Left ventricle myocardium inferior (tissue), 1 donor: ENCODE measurements around the gene ST3GAL3. TPM values are rescaled to one million over a fixed set of nuclear protein-coding genes. Genes with fewer than 3 reads are reported as not detected.
A peak's percentile ranks its signal among the peaks of the same experiment; 100 is the strongest.

Experiments used
- DNase-seq: peaks from one replicate; pipeline ENCODE4 v3.0.0-alpha.2; 2020
- H3K27ac ChIP-seq: fragments of 200-600 bp; replicated peaks from 2 replicates; pipeline ENCODE4 v1.8.0; 2021
- H3K27me3 ChIP-seq: fragments of 200-600 bp; 2 replicates; pipeline ENCODE4 v1.8.0; 2021; ENCODE audit warnings: low read depth
- H3K36me3 ChIP-seq: fragments of 200-600 bp; 2 replicates; pipeline ENCODE4 v1.8.0; 2021
- H3K4me1 ChIP-seq: fragments of 200-600 bp; 2 replicates; pipeline ENCODE4 v1.8.0; 2021
- H3K4me3 ChIP-seq: fragments of 200-600 bp; 2 replicates; pipeline ENCODE4 v1.8.0; 2021; ENCODE audit warnings: mild to moderate bottlenecking, moderate library complexity
- H3K9me3 ChIP-seq: fragments of 200-600 bp; replicated peaks from 2 replicates; pipeline ENCODE4 v1.8.0; 2021
- CTCF ChIP-seq: fragments of 200-600 bp; IDR thresholded peaks from 2 replicates; pipeline ENCODE4 v1.8.0; 2021; ENCODE audit warnings: antibody characterized with exemption, mild to moderate bottlenecking, borderline replicate concordance
- intact Hi-C: fragments of 100-400 bp; cut with micrococcal nuclease; formaldehyde crosslinking; loops from one replicate; pipeline ENCODE4 v1.11.0; 2022
- total RNA-seq: library from RNA; stranded (reverse); fragmentation: NEBNext Ultra II Directional; extraction: Animal tissue kit (Norgen Biotek cat#: 25700); gene quantifications from one replicate; pipeline ENCODE4 v1.2.1, GENCODE V29; 2021
- donor health status: DM: no; HTN: yes; CAD: no; lungs with severe emphysema.

Gene ST3GAL3
- total RNA-seq, 1 donor from 2014 or later: 29.9 TPM

- no peak for DNase-seq
- no peak overlapping the region for H3K27ac ChIP-seq
- H3K4me3 ChIP-seq: no peak overlapping the region
- no peaks in the 10 kb centered on the region for H3K27me3 ChIP-seq
- peaks cover 27% of the 10 kb centered on the region for H3K4me1 ChIP-seq
- no peak for TF ChIP-seq CTCF
- intact Hi-C loops: no loop called here
- peaks cover 56% of the 10 kb centered on the region for H3K36me3 ChIP-seq
- no peaks in the 10 kb centered on the region for H3K9me3 ChIP-seq
Measured at GRCh38 chr1:43704838-43705237, 2.5 kb upstream of the ST3GAL3 start.

- H3K4me3 ChIP-seq: no peak overlapping the region
- no peak for DNase-seq
- peaks cover 56% of the 10 kb centered on the region for H3K36me3 ChIP-seq
- intact Hi-C loops: no loop called here
- H3K27me3 ChIP-seq: no peaks in the 10 kb centered on the region
- H3K4me1 ChIP-seq: peaks cover 27% of the 10 kb centered on the region
- H3K27ac ChIP-seq: no peak overlapping the region
- TF ChIP-seq CTCF: no peak
- H3K9me3 ChIP-seq: no peaks in the 10 kb centered on the region
Measured at GRCh38 chr1:43705334-43705733, 2.0 kb upstream of the ST3GAL3 start.

- Histone ChIP-seq H3K27ac (no peak overlapping the region), H3K9me3 (no peaks in the 10 kb centered on the region), H3K36me3 (peaks cover 51% of the 10 kb centered on the region), H3K4me1 (peaks cover 27% of the 10 kb centered on the region), H3K4me3 (peak overlapping the region; percentile 95), H3K27me3 (no peaks in the 10 kb centered on the region)
- DNase-seq: no peak
- intact Hi-C loops: no loop called here
- no peak for TF ChIP-seq CTCF
Measured at GRCh38 chr1:43705982-43706597, 1.2 kb upstream of the ST3GAL3 start.

- DNase-seq: no peak
- Histone ChIP-seq H3K27ac (peak overlapping the region; percentile 90), H3K4me1 (peaks cover 27% of the 10 kb centered on the region), H3K4me3 (peak overlapping the region; percentile 95), H3K36me3 (peaks cover 45% of the 10 kb centered on the region), H3K27me3 (no peaks in the 10 kb centered on the region), H3K9me3 (no peaks in the 10 kb centered on the region)
- intact Hi-C loops: no loop called here
- no peak for TF ChIP-seq CTCF
Measured at GRCh38 chr1:43706598-43707189, 642 bp upstream of the ST3GAL3 start.

- Histone ChIP-seq H3K4me1 (peaks cover 27% of the 10 kb centered on the region), H3K9me3 (no peaks in the 10 kb centered on the region), H3K4me3 (peak overlapping the region; percentile 95), H3K36me3 (peaks cover 32% of the 10 kb centered on the region), H3K27ac (peak overlapping the region; percentile 90), H3K27me3 (no peaks in the 10 kb centered on the region)
- intact Hi-C loops: no loop called here
- DNase-seq: no peak
- no peak for TF ChIP-seq CTCF
Measured at GRCh38 chr1:43708002-43708410, 670 bp downstream of the ST3GAL3 start.
